A549 treated with GW870086 at 1 μM for 4 hours (cell line): ENCODE measurements around the gene CCDC85B. TPM values are rescaled to one million over a fixed set of nuclear protein-coding genes. Genes with fewer than 3 reads are reported as not detected.

ENCODE experiments used
- total RNA-seq: library from RNA; stranded (reverse); fragments of 200-300 nt; extraction: Qiagen RNA extraction; gene quantifications from 5 replicates; pipeline ENCODE4 v1.2.3, GENCODE V29; 2022; ENCODE audit warnings: low read depth

Gene CCDC85B
- total RNA-seq: 30.0 to 43.4 TPM (median 41.9 TPM) in 5 replicates

DNA sequence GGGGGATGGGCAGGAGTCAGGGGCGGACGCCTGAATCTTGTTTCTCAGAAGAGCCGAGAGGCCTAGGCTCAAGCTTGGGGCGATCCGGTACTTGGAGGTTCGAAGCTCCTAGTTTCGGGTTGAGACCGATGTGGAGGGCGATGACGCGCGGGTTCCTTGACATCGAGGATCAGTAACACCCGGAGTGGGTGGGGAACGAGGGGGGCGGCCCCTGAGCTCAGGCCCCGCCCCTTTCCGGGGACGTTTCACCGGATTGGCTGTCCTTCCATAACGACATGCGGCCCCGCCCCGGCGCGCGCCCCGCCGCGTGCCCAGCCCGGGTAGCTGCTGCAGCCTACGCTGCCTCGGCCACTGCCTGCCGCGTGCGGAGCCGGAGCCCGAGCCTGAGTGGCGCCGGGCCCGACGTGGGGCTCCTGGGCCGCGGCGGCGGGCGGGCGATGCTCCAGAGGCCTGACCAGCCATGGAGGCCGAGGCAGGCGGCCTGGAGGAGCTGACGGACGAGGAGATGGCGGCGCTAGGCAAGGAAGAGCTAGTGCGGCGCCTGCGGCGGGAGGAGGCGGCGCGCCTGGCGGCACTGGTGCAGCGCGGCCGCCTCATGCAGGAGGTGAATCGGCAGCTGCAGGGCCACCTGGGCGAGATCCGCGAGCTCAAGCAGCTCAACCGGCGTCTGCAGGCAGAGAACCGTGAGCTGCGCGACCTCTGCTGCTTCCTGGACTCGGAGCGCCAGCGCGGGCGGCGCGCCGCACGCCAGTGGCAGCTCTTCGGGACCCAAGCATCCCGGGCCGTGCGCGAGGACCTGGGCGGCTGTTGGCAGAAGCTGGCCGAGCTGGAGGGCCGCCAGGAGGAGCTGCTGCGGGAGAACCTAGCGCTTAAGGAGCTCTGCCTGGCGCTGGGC lies at the start of gene CCDC85B:
TSS of gene CCDC85B (plus strand) at position 350 of the 895 bp plus-strand sequence. CDS start at position 461, 111 bp downstream.

DNA sequence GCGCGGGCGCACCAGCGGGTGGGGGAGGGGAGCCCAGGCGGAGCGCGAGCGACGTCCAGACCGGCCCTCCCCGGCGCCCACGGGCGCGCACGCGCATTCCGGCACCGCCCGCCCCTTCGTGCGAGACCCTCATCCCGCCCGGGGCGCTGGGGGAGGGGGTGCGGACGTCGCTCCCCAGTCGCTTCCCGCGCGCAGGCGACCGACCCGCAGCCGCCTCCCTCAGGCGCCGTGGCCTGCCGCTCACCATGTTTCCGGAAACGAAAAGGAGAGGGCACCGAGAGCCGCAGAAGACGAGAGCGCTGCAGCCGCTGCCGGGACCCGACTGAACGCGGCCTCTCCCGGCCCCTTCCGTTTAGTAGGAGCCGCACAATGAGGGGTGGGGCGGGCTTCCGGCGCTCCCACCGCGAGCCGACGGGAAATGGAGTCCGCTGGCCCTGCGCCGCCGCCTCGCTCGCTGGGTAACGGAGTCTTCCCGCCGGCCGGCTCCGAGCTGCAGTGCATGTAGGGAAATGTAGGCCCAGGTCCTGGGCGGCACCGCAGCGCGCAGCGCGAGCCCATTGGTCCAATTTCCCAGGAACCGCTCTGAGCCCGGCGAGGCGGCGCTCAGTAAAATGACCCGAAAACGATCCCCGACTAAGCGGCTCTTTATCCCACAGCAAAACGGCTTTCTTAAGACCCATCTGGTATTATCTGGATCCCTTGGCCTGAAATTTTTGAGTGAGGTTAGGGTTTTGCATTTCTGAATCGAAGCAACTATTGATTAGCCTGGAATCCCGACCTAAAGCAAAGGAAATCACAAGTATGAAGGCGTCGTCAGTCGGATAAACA lies 32.4 kb upstream of the CCDC85B start, which contains the start of gene CFL1:
TSS of gene CFL1 (minus strand) at position 328 of the 828 bp plus-strand sequence. CDS start at position 247, 81 bp downstream.

DNA sequence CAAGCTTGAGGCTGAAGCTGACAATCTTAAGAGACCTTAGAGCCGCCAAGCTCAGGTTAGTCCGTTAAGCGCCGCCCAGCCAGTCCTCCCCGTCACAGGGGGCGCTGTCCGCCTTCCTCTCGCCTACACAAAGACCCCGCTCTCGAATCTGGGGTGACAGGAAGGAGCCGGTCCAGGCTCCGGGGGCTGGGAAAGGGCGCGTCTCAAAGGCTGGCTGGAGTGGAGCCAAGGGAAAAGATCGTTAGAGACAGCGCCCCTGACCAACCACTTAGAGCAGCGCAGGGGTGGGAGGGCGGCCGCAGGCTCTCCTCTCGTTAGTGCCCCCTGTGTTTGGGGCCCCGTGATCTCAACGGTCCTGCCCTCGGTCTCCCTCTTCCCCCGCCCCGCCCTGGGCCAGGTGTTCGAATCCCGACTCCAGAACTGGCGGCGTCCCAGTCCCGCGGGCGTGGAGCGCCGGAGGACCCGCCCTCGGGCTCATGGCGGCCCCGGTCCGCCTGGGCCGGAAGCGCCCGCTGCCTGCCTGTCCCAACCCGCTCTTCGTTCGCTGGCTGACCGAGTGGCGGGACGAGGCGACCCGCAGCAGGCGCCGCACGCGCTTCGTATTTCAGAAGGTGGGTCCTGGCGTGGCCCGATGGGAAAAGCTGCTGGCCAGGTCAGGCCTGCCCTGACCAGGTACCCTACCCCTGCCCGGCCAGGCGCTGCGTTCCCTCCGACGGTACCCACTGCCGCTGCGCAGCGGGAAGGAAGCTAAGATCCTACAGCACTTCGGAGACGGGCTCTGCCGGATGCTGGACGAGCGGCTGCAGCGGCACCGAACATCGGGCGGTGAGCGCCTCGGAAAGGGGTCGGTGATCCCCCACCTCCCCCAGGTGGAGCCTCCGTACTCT lies 30.0 kb upstream of the CCDC85B start, which contains the start of gene MUS81:
TSS of gene MUS81 (plus strand) at position 156 of the 887 bp plus-strand sequence. CDS start at position 477, 321 bp downstream.

DNA sequence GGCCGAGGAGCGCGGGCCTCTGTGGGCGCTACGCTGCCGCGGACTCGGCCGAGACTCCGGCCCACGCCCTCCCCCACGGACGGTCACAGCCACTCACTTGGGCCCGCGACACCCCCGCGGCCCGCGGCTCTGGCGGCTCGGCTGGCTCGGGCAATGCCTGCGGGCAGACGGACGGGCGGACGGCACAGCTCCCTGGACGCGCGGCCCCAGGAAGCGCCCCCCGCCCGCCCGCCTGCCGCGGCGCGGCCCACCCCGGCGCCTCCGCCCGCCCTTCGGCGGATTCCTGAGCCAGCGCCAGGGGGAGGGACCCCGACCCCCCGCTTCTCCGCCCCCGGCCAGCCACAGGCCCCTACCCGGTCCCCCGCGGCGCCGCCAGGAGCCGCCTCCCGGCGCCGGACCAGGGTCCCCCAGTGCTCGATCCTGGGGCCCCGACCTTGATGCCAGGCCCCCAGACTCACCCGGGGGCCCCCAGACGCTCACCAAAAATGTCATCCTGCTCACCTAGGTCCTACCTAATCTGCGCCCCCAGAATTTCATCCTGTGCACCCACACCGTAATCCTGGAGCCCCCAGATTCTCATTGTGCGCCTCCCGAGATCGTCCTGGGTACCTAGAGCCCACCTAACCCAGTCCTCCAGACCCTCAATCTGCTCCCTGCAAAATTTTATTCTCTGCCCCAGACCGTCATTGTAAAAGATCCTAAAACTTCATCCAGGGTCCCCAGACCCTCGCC lies 17.7 kb upstream of the CCDC85B start, which contains the start of gene EFEMP2:
TSS of gene EFEMP2 (minus strand) at position 215 of the 732 bp plus-strand sequence. CDS start 446 bp downstream, outside the sequence.

DNA sequence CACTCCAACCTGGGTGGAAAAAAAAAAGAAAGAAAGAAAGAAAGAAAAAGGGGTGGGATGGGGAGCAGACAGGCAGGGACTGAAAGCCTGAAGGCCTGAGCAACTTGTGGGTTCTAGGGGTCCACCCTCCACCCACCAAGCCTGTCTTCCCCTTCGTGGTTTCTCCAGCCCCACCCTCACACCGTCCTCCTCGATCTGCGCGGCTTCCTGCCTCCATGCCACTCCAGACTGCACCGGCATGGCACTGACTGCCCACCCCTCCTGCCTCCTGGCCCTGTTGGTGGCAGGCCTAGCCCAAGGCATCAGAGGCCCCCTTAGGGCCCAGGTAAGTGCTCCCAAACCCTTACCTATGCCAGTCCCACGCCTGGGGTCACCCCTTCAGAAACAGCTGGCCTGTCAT lies 10.9 kb upstream of the CCDC85B start, which contains the start of gene CTSW:
TSS of gene CTSW (plus strand) at position 221 of the 400 bp plus-strand sequence. CDS start at position 239, 18 bp downstream.

DNA sequence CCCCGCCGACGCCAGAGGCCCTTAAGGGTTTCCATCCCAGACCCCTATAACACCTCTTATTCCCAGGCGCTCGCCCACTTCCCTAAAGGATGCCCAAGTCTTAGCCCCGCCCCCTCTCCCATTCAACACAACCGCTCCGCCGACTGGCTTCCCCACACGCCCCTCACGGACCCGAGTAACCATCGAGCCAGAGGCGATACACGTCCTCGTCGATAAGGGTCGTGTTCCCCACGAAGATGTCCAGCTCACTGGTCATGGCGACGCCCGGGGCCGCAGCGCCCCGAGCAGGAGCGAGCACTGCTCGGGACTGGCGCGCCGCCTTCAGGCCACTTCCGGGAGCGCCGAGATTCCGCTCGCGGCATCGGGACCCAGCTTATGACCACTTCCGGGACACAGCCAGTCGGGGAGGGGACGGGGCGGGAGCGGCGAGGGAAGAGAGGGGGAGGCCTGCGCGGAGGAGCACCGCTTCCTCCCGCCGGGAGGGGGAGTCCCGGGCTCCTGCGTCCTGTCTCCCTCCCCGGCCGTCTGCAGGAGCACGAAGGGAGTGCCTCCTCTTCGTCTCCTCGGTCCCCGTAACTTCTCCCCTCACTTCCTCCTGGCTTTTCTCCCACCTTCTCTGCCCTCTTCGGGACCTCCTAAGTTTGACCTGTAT lies 2.2 kb upstream of the CCDC85B start, which contains the start of gene FIBP:
TSS of gene FIBP (minus strand) at position 309 of the 652 bp plus-strand sequence. CDS start at position 256, 53 bp downstream.

DNA sequence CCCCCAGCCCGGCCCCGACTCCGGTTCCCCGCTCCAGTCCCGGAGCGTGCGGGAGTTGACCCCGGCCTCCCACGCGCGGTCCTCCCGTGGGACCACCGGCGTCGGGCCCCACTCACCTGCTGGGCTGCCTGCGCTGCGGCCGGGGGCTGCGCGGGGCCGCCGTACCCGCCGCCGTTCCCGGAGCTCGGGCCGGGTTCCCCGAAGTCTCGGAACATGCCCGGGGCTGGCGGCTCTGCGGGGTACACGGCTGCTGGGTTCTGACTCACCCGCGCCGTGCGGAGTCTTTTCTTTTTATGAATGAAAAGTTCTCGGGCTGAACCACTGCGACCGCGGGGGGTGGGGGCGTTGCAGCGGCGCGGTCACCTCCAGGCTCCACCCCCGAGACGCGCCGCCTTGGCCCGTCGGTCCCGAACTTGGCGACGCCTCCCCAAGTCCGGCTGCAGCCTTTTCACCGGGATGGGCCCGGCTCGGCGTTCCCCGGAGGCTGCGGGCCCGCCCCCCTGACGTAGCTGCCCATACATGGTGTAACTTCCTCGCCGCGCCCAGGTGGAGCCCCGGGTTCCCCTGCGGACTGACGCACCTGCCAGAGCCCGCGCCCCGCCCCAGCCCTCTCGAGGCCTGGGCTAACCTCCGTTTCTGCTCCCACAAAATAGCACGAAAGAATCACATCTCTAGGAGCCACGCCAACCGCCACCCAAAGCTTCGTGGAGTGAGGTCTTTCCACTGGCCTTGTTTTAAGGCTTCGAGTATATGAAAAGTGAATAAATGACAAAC lies 9.8 kb downstream of the CCDC85B start, which contains the start of gene FOSL1:
TSS of gene FOSL1 (minus strand) at position 264 of the 774 bp plus-strand sequence. CDS start at position 215, 49 bp downstream.

DNA sequence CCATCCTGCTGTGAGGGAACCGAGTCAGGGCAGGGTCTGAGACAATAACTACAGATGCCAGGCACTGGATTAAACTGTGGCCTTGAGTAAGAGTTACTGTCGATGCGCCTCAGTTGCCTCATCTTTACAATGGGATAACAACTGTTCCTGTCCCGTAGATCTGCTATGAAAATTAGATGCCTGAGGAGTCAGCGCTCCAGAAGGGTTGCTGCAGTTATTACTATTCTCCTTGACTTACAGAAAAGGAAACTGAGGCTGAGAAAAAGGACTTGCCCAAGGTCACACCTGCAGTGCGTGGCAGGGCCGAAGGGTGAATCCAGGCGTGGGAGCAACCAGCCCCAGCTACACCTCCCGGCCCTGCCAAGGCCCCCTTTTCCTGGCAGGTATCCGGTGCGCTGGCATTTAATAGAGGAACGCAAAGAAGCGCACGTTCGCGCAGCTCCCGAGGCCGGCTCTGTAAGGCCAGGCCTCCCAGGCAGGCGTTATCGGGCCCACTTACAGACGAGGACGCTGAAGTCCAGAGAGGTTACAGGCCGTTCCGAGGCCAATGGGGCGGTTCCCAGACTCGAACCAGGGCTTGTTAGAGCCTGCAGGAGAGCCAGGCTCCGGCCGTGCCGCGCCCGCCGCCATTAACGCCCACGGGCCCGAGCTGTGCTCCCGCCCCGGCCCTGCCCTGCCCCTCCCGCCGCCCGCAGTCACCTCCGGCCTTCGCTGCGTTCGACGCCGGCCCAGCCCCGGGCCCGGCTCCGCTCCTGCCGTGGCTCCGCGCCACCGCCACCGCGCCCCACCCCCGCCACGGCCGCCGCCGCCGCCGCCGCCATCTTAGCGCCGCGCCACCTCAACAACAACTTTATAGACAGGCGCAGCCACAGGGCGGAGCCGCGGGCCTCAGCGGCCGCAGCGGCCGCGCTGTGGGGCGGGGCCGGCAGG lies 28.0 kb downstream of the CCDC85B start, which contains the start of gene C11orf68:
TSS of gene C11orf68 (minus strand) at position 852 of the 930 bp plus-strand sequence. CDS start at position 821, 31 bp downstream.

DNA sequence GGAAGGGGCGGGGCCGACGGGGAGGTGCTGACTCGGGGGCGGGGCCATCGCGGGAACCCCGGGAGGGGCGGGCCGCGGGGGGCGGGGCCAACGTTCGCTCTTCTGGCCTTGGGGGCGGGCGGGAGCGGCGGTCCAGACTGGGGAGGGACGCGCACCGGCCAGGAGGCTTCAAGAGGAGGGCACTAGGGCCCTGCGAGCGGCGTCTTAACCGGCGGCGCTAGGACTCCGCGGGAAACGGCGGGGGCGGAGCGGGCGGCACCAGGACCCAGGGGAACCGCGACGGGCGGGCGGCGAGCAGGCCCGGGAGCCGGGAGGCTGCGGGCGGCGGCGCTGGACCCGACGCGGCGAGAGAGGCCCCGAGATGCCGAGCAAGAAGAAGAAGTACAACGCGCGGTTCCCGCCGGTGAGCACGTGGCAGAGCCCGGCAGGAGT lies 28.7 kb downstream of the CCDC85B start, which contains the start of gene DRAP1:
TSS of gene DRAP1 (plus strand) at position 286 of the 432 bp plus-strand sequence. CDS start at position 362, 76 bp downstream.

Other genes starting within 250 kb of the CCDC85B start
- 62.9 to 74.7 TPM (median 72.1 TPM) in 5 replicates for gene RELA, start 227.8 kb upstream of the CCDC85B start, total RNA-seq
- 40.6 to 53.9 TPM (median 50.3 TPM) in 5 replicates for gene KAT5, start 178.4 kb upstream of the CCDC85B start, total RNA-seq
- gene RNASEH2C, start 169.9 kb upstream of the CCDC85B start, total RNA-seq: 39.2 to 49.6 TPM (median 47.9 TPM) in 5 replicates
- gene AP5B1, start 109.7 kb upstream of the CCDC85B start, total RNA-seq: 8.5 to 12.1 TPM (median 10.7 TPM) in 5 replicates
- 0.05 to 0.09 TPM (median 0.08 TPM) in 3 of 5 replicates, not detected in the others for gene OVOL1, start 103.6 kb upstream of the CCDC85B start, total RNA-seq
- 0.05 to 0.08 TPM (median 0.07 TPM) in 3 of 5 replicates, not detected in the others for gene SNX32, start 56.7 kb upstream of the CCDC85B start, total RNA-seq
- gene CFL1, start 32.5 kb upstream of the CCDC85B start, total RNA-seq: 1,820 to 2,323 TPM (median 2,200 TPM) in 5 replicates
- 20.1 to 33.6 TPM (median 29.6 TPM) in 5 replicates for gene MUS81, start 30.2 kb upstream of the CCDC85B start, total RNA-seq
- gene EFEMP2, start 17.9 kb upstream of the CCDC85B start, total RNA-seq: 0.64 to 1.2 TPM (median 1.1 TPM) in 5 replicates
- 0.09 to 0.10 TPM in 2 of 5 replicates, not detected in the others for gene CTSW, start 10.8 kb upstream of the CCDC85B start, total RNA-seq
- 73.7 to 85.9 TPM (median 84.2 TPM) in 5 replicates for gene FIBP, start 2.2 kb upstream of the CCDC85B start, total RNA-seq
- 125 to 190 TPM (median 143 TPM) in 5 replicates for gene FOSL1, start 9.7 kb downstream of the CCDC85B start, total RNA-seq
- gene C11orf68, start 28.4 kb downstream of the CCDC85B start, total RNA-seq: 32.7 to 44.7 TPM (median 43.0 TPM) in 5 replicates
- 183 to 254 TPM (median 197 TPM) in 5 replicates for gene DRAP1, start 28.8 kb downstream of the CCDC85B start, total RNA-seq
- not detected in 5 replicates for gene TSGA10IP, start 54.8 kb downstream of the CCDC85B start, total RNA-seq
- 47.0 to 61.7 TPM (median 60.4 TPM) in 5 replicates for gene SART1, start 71.1 kb downstream of the CCDC85B start, total RNA-seq
- gene EIF1AD, start 111.5 kb downstream of the CCDC85B start, total RNA-seq: 37.7 to 47.7 TPM (median 40.1 TPM) in 5 replicates
- 358 to 512 TPM (median 465 TPM) in 5 replicates for gene BANF1, start 111.8 kb downstream of the CCDC85B start, total RNA-seq
- not detected in 5 replicates for gene CST6, start 121.3 kb downstream of the CCDC85B start, total RNA-seq
- gene CATSPER1, start 135.8 kb downstream of the CCDC85B start, total RNA-seq: 0.89 to 1.8 TPM (median 1.5 TPM) in 5 replicates
- gene GAL3ST3, start 158.5 kb downstream of the CCDC85B start, total RNA-seq: not detected in 5 replicates
- 167 to 176 TPM (median 170 TPM) in 5 replicates for gene SF3B2, start 161.7 kb downstream of the CCDC85B start, total RNA-seq
- 55.6 to 82.5 TPM (median 76.9 TPM) in 5 replicates for gene PACS1, start 179.6 kb downstream of the CCDC85B start, total RNA-seq